ENCODE measurements around the gene MTF1.

The MTF1 gene

DNA sequence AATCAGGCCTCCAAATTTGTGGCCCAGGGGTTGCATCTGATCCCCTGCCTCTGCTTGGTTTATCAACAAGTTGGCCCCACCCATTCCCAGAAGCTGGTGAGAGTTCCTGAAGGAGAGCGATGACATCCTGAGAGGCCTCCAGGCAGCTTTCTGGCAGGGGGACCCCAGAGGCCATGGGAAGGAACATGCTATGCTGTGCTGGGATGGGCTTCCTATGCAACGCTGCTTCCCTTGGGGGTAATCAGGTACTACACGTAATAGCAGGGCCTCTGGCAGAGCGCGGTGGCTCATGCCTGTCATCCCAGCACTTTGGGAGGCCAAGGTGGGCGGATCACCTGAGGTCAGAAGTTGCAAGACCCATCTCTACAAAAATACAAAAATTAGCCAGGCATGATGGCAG, 8.4 kb upstream of the MTF1 start:
- H3K27ac ChIP-seq (ENCODE audit: low read length), result no peak overlapping the region

GRCh38 chr1:37866491-37866890, 7.1 kb upstream of the MTF1 start:
- no peak overlapping the region for H3K9ac ChIP-seq (ENCODE audit: low read length in 2 of 2)
- peaks cover 35 to 48% of the 10 kb centered on the region in 2 donors for H3K36me3 ChIP-seq (ENCODE audit: control insufficient read depth in 2 of 2, insufficient read depth in 2 of 2, low read length in 2 of 2)
- H3K27ac ChIP-seq (ENCODE audit: low read length), result no peak overlapping the region
- no peaks in the 10 kb centered on the region for H3K27me3 ChIP-seq (ENCODE audit: control insufficient read depth in 1 of 2, insufficient read depth in 2 of 2, low read length in 2 of 2)
- H3K4me1 ChIP-seq (ENCODE audit: control insufficient read depth, insufficient read depth, low read length), result no peaks in the 10 kb centered on the region
- H3K9me3 ChIP-seq (ENCODE audit: control insufficient read depth in 2 of 2, low read length in 2 of 2), result no peaks in the 10 kb centered on the region
- no peak overlapping the region for H3K4me3 ChIP-seq (ENCODE audit: low read length in 2 of 2)

More for the DNA sequence above, 8.4 kb upstream of the MTF1 start:
- peaks cover 40 to 45% of the 10 kb centered on the region in 2 donors for H3K36me3 ChIP-seq (ENCODE audit: control insufficient read depth in 2 of 2, insufficient read depth in 2 of 2, low read length in 2 of 2)
- H3K4me3 ChIP-seq (ENCODE audit: low read length in 2 of 2), result no peak overlapping the region
- no peaks in the 10 kb centered on the region for H3K27me3 ChIP-seq (ENCODE audit: control insufficient read depth in 1 of 2, insufficient read depth in 2 of 2, low read length in 2 of 2)
- no peaks in the 10 kb centered on the region for H3K4me1 ChIP-seq (ENCODE audit: control insufficient read depth, insufficient read depth, low read length)
- H3K9me3 ChIP-seq (ENCODE audit: control insufficient read depth in 2 of 2, low read length in 2 of 2), result no peaks in the 10 kb centered on the region
- H3K9ac ChIP-seq (ENCODE audit: low read length in 2 of 2), result no peak overlapping the region

GRCh38 chr1:37865348-37866120, 6.1 kb upstream of the MTF1 start:
- Histone ChIP-seq H3K36me3 (ENCODE audit: control insufficient read depth in 2 of 2, insufficient read depth in 2 of 2, low read length in 2 of 2) (peaks cover 35 to 47% of the 10 kb centered on the region in 2 donors), H3K4me1 (ENCODE audit: control insufficient read depth, insufficient read depth, low read length) (peaks cover under 1% of the 10 kb centered on the region), H3K4me3 (ENCODE audit: low read length in 2 of 2) (no peak overlapping the region), H3K9ac (ENCODE audit: low read length in 2 of 2) (no peak overlapping the region), H3K27ac (ENCODE audit: low read length) (no peak overlapping the region), H3K27me3 (ENCODE audit: control insufficient read depth in 1 of 2, insufficient read depth in 2 of 2, low read length in 2 of 2) (no peaks in the 10 kb centered on the region), H3K9me3 (ENCODE audit: control insufficient read depth in 2 of 2, low read length in 2 of 2) (no peaks in the 10 kb centered on the region)

- no peaks in the 10 kb centered on the region for H3K9me3 ChIP-seq (ENCODE audit: control insufficient read depth in 2 of 2, low read length in 2 of 2)
- no peaks in the 10 kb centered on the region for H3K27me3 ChIP-seq (ENCODE audit: control insufficient read depth in 1 of 2, insufficient read depth in 2 of 2, low read length in 2 of 2)
- H3K27ac ChIP-seq (ENCODE audit: low read length), result no peak overlapping the region
- H3K9ac ChIP-seq (ENCODE audit: low read length in 2 of 2), result no peak overlapping the region
- H3K4me1 ChIP-seq (ENCODE audit: control insufficient read depth, insufficient read depth, low read length), result peaks cover 18% of the 10 kb centered on the region
- H3K4me3 ChIP-seq (ENCODE audit: low read length in 2 of 2), result no peak overlapping the region
- H3K36me3 ChIP-seq (ENCODE audit: control insufficient read depth in 2 of 2, insufficient read depth in 2 of 2, low read length in 2 of 2), result peaks cover 22 to 34% of the 10 kb centered on the region in 2 donors
These were observed 2.9 kb upstream of the MTF1 start for GRCh38 chr1:37862330-37862729.

GRCh38 chr1:37861151-37861550, 1.8 kb upstream of the MTF1 start:
- H3K9ac ChIP-seq (ENCODE audit: low read length in 2 of 2), result no peak overlapping the region
- H3K27ac ChIP-seq (ENCODE audit: low read length), result no peak overlapping the region
- no peaks in the 10 kb centered on the region for H3K9me3 ChIP-seq (ENCODE audit: control insufficient read depth in 2 of 2, low read length in 2 of 2)
- peaks cover 22 to 34% of the 10 kb centered on the region in 2 donors for H3K36me3 ChIP-seq (ENCODE audit: control insufficient read depth in 2 of 2, insufficient read depth in 2 of 2, low read length in 2 of 2)
- no peaks in the 10 kb centered on the region for H3K27me3 ChIP-seq (ENCODE audit: control insufficient read depth in 1 of 2, insufficient read depth in 2 of 2, low read length in 2 of 2)
- no peak overlapping the region for H3K4me3 ChIP-seq (ENCODE audit: low read length in 2 of 2)
- peaks cover 18% of the 10 kb centered on the region for H3K4me1 ChIP-seq (ENCODE audit: control insufficient read depth, insufficient read depth, low read length)

DNA sequence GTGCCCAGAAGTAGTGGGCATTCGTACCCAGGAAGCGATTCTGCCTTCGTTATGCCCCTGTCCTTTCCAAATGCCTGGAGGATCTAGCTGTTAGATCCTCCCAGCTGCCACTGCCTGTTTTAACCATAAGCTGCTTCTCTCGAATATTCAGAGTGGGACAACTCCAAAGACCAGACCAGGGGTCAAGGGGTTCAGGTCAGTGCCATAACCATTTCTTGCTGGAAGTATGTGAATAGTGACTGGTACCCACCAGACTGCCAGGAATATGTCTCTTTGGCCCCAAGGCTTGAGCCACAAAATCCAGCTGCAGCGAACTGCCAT, 914 bp upstream of the MTF1 start:
- peaks cover 15 to 28% of the 10 kb centered on the region in 2 donors for H3K36me3 ChIP-seq (ENCODE audit: control insufficient read depth in 2 of 2, insufficient read depth in 2 of 2, low read length in 2 of 2)
- H3K4me3 ChIP-seq (ENCODE audit: low read length in 2 of 2), result peak overlapping the region; percentile 98
- peaks cover 20% of the 10 kb centered on the region for H3K4me1 ChIP-seq (ENCODE audit: control insufficient read depth, insufficient read depth, low read length)
- no peaks in the 10 kb centered on the region for H3K9me3 ChIP-seq (ENCODE audit: control insufficient read depth in 2 of 2, low read length in 2 of 2)
- no peaks in the 10 kb centered on the region for H3K27me3 ChIP-seq (ENCODE audit: control insufficient read depth in 1 of 2, insufficient read depth in 2 of 2, low read length in 2 of 2)
- H3K9ac ChIP-seq (ENCODE audit: low read length in 2 of 2), result peak overlapping the region; percentile 71 to 93
- H3K27ac ChIP-seq (ENCODE audit: low read length), result peak overlapping the region; percentile 88

- Histone ChIP-seq H3K27me3 (ENCODE audit: control insufficient read depth in 1 of 2, insufficient read depth in 2 of 2, low read length in 2 of 2) (no peaks in the 10 kb centered on the region), H3K4me1 (ENCODE audit: control insufficient read depth, insufficient read depth, low read length) (peaks cover 20% of the 10 kb centered on the region), H3K4me3 (ENCODE audit: low read length in 2 of 2) (peak overlapping the region; percentile 98), H3K27ac (ENCODE audit: low read length) (peak overlapping the region; percentile 88), H3K9ac (ENCODE audit: low read length in 2 of 2) (peak overlapping the region; percentile 92 to 93), H3K36me3 (ENCODE audit: control insufficient read depth in 2 of 2, insufficient read depth in 2 of 2, low read length in 2 of 2) (peaks cover 13 to 30% of the 10 kb centered on the region in 2 donors), H3K9me3 (ENCODE audit: control insufficient read depth in 2 of 2, low read length in 2 of 2) (no peaks in the 10 kb centered on the region)
These were observed 373 bp downstream of the MTF1 start for GRCh38 chr1:37858931-37859506.

GRCh38 chr1:37854406-37854805, 5.0 kb downstream of the MTF1 start:
- Histone ChIP-seq H3K36me3 (ENCODE audit: control insufficient read depth in 2 of 2, insufficient read depth in 2 of 2, low read length in 2 of 2) (peaks cover 10 to 18% of the 10 kb centered on the region in 2 donors), H3K4me1 (ENCODE audit: control insufficient read depth, insufficient read depth, low read length) (peaks cover 12% of the 10 kb centered on the region), H3K9me3 (ENCODE audit: control insufficient read depth in 2 of 2, low read length in 2 of 2) (no peaks in the 10 kb centered on the region), H3K27ac (ENCODE audit: low read length) (no peak overlapping the region), H3K27me3 (ENCODE audit: control insufficient read depth in 1 of 2, insufficient read depth in 2 of 2, low read length in 2 of 2) (no peaks in the 10 kb centered on the region), H3K9ac (ENCODE audit: low read length in 2 of 2) (no peak overlapping the region), H3K4me3 (ENCODE audit: low read length in 2 of 2) (no peak overlapping the region)

DNA sequence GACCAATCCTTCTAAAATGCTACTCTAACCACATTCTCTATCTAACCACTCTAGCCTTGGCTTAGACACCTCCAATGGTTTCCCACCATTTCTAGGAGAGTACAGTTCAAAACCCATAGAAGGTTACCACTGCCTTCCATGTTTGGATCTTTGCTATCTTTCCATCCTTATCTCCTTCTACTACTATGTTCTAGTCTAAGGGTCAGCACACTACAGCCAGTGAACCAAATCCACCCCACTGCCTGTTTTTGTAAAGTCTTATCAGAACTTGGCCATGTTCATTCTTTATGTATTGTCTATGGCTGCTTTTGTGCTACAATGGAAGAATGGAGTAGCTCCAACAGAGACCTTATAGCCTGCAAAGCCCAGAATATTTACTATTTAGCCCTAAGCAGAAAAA, 6.2 kb downstream of the MTF1 start:
- Histone ChIP-seq H3K4me3 (ENCODE audit: low read length in 2 of 2) (peak overlapping the region in 1 of 2 donors; percentile 5), H3K27ac (ENCODE audit: low read length) (no peak overlapping the region), H3K36me3 (ENCODE audit: control insufficient read depth in 2 of 2, insufficient read depth in 2 of 2, low read length in 2 of 2) (peaks cover 14 to 18% of the 10 kb centered on the region in 2 donors), H3K4me1 (ENCODE audit: control insufficient read depth, insufficient read depth, low read length) (peaks cover 4% of the 10 kb centered on the region), H3K9me3 (ENCODE audit: control insufficient read depth in 2 of 2, low read length in 2 of 2) (no peaks in the 10 kb centered on the region), H3K27me3 (ENCODE audit: control insufficient read depth in 1 of 2, insufficient read depth in 2 of 2, low read length in 2 of 2) (no peaks in the 10 kb centered on the region), H3K9ac (ENCODE audit: low read length in 2 of 2) (no peak overlapping the region)

- peaks cover 2% of the 10 kb centered on the region for H3K4me1 ChIP-seq (ENCODE audit: control insufficient read depth, insufficient read depth, low read length)
- peaks cover 8 to 16% of the 10 kb centered on the region in 2 donors for H3K36me3 ChIP-seq (ENCODE audit: control insufficient read depth in 2 of 2, insufficient read depth in 2 of 2, low read length in 2 of 2)
These were observed 7.6 kb downstream of the MTF1 start for GRCh38 chr1:37851782-37852210.

GRCh38 chr1:37851262-37851661, 8.1 kb downstream of the MTF1 start:
- no peak overlapping the region for H3K4me3 ChIP-seq (ENCODE audit: low read length in 2 of 2)
- H3K9me3 ChIP-seq (ENCODE audit: control insufficient read depth in 2 of 2, low read length in 2 of 2), result no peaks in the 10 kb centered on the region
- H3K27me3 ChIP-seq (ENCODE audit: control insufficient read depth in 1 of 2, insufficient read depth in 2 of 2, low read length in 2 of 2), result no peaks in the 10 kb centered on the region
- H3K27ac ChIP-seq (ENCODE audit: low read length), result no peak overlapping the region
- peaks cover 8 to 15% of the 10 kb centered on the region in 2 donors for H3K36me3 ChIP-seq (ENCODE audit: control insufficient read depth in 2 of 2, insufficient read depth in 2 of 2, low read length in 2 of 2)
- H3K4me1 ChIP-seq (ENCODE audit: control insufficient read depth, insufficient read depth, low read length), result peaks cover 2% of the 10 kb centered on the region
- no peak overlapping the region for H3K9ac ChIP-seq (ENCODE audit: low read length in 2 of 2)

More at GRCh38 chr1:37851782-37852210, 7.6 kb downstream of the MTF1 start:
- H3K27ac ChIP-seq (ENCODE audit: low read length), result no peak overlapping the region
- no peaks in the 10 kb centered on the region for H3K9me3 ChIP-seq (ENCODE audit: control insufficient read depth in 2 of 2, low read length in 2 of 2)
- no peak overlapping the region for H3K9ac ChIP-seq (ENCODE audit: low read length in 2 of 2)
- H3K27me3 ChIP-seq (ENCODE audit: control insufficient read depth in 1 of 2, insufficient read depth in 2 of 2, low read length in 2 of 2), result no peaks in the 10 kb centered on the region
- H3K4me3 ChIP-seq (ENCODE audit: low read length in 2 of 2), result no peak overlapping the region

Data from stomach smooth muscle (tissue), 2 donors.